Measurements from ENCODE around the gene LGI4.

Gene LGI4

DNA sequence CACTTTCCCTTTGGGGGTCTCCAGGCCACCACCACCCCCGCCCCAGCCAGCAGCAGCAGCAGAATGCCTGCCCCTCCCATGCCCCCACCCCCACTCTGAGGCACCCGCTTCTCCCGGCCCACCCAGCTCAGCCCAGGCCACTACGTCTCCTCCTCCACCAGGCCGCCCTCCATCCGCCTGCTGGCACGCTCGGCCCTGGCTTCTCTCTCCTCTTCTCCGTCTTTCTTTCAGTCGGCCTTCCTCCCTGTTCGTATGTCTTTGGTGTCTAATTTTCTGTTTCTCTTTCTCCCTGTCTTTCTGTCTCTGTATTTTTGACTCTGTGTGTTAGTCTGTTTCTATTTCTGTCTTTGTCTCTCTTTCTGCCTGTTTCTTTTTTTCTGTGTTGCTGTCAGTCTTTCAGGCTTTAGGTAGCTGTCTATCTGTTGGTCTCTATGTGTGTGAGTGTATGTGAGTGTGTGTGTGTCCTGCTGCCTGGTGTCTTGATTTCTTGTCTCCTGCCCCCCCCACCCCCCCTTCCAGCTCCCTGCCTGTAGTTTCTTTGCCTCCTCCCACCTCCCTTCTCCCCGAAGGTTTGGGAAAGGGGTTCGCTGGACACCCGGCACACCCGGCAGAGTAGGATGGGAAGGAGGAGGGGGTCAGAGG, at the start of gene LGI4:
Gene LGI4, minus strand, starts transcription at position 459 of the 642 bp plus-strand sequence. Its CDS starts 379 bp downstream, at position 80.
- Histone ChIP-seq H3K27ac (ENCODE audit: low read depth in 2 of 2, low read length in 2 of 2) (peak within 1 kb of the TSS; percentile 67 to 81), H3K36me3 (ENCODE audit: control insufficient read depth in 2 of 2, insufficient read depth in 2 of 2, low read length in 2 of 2) (no peaks in the 10 kb centered on the region), H3K4me1 (ENCODE audit: control insufficient read depth in 2 of 2, insufficient read depth in 2 of 2, low read length in 2 of 2) (peaks cover 23 to 44% of the 10 kb centered on the region in 2 donors), H3K27me3 (ENCODE audit: control insufficient read depth in 2 of 2, insufficient read depth in 2 of 2, low read length in 2 of 2) (no peaks in the 10 kb centered on the region), H3K9me3 (ENCODE audit: control insufficient read depth in 2 of 2, low read length in 2 of 2) (no peaks in the 10 kb centered on the region), H3K9ac (ENCODE audit: low read depth in 1 of 2, low read length in 2 of 2) (peak within 1 kb of the TSS in 1 of 2 donors; percentile 61), H3K4me3 (ENCODE audit: low read length in 2 of 2) (peak within 1 kb of the TSS; percentile 7 to 26)

DNA sequence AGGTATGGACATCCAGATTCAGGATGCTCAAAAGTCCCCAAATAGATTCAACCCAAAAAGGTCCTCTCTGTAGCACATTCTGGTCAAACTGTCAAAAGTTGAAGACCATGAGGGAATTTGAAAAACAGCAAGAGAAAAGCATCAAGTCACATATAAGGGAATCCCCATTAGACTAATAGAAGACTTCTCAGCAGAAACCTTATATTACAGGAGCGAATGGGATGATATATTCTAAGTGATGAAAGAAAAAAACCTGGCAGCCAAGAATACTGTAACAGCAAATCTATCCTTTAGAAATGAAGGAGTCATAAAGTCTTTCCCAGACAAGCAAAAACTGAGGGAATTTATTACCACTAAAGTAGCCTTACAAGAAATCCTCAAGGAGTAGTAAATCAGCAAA, 49.4 kb upstream of the LGI4 start:
- no peak overlapping the region for H3K9ac ChIP-seq (ENCODE audit: low read depth in 1 of 2, low read length in 2 of 2)
- H3K4me1 ChIP-seq (ENCODE audit: control insufficient read depth in 2 of 2, insufficient read depth in 2 of 2, low read length in 2 of 2) = no peaks in the 10 kb centered on the region
- no peak overlapping the region for H3K27ac ChIP-seq (ENCODE audit: low read depth in 2 of 2, low read length in 2 of 2)
- H3K27me3 ChIP-seq (ENCODE audit: control insufficient read depth in 2 of 2, insufficient read depth in 2 of 2, low read length in 2 of 2) = peaks cover 0 to under 1% of the 10 kb centered on the region in 2 donors
- no peak overlapping the region for H3K4me3 ChIP-seq (ENCODE audit: low read length in 2 of 2)
- H3K9me3 ChIP-seq (ENCODE audit: control insufficient read depth in 2 of 2, low read length in 2 of 2) = no peaks in the 10 kb centered on the region
- H3K36me3 ChIP-seq (ENCODE audit: control insufficient read depth in 2 of 2, insufficient read depth in 2 of 2, low read length in 2 of 2) = no peaks in the 10 kb centered on the region

DNA sequence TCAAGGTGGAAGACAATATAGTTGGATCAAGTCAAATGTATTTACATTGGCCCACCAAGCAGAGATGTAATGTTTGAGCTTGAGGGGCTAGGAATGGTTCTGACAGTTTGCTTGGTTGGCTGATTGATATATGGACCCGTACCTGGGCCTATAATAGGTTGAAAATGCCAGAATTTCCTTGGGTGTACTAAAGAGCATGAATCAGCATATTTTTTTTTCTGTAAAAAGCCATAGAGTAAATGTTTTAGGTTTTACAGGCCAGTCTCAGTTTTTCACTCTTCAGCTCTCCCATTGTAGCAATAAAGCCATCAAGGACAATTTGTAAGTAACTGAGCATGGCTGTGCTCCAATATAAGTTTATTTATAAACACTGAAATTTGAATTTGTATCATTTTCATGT, 46.5 kb upstream of the LGI4 start:
- Histone ChIP-seq H3K9me3 (ENCODE audit: control insufficient read depth in 2 of 2, low read length in 2 of 2) (no peaks in the 10 kb centered on the region), H3K9ac (ENCODE audit: low read depth in 1 of 2, low read length in 2 of 2) (no peak overlapping the region), H3K27me3 (ENCODE audit: control insufficient read depth in 2 of 2, insufficient read depth in 2 of 2, low read length in 2 of 2) (peaks cover 0 to 3% of the 10 kb centered on the region in 2 donors), H3K27ac (ENCODE audit: low read depth in 2 of 2, low read length in 2 of 2) (no peak overlapping the region), H3K4me1 (ENCODE audit: control insufficient read depth in 2 of 2, insufficient read depth in 2 of 2, low read length in 2 of 2) (no peaks in the 10 kb centered on the region), H3K36me3 (ENCODE audit: control insufficient read depth in 2 of 2, insufficient read depth in 2 of 2, low read length in 2 of 2) (no peaks in the 10 kb centered on the region), H3K4me3 (ENCODE audit: low read length in 2 of 2) (no peak overlapping the region)

DNA sequence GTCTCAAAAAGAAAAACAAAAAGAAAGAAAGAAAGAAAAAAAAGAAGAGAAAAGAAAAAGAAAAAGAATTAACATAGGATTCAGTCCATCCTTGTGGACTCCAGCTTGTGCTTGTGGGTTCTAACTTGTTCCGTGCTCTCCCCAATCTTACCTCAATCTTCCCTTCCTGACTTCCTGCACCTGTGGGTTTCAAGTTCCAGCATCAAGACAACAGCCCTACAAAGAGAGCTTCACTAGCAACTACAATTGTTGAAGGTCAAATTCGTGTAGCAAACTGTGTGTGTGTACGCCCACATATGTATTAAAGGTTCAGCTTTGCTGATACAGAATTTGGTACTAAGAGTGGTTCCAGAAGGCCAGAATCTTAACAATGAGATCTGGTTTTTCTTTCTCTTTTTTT, 45.0 kb upstream of the LGI4 start:
- H3K27me3 ChIP-seq (ENCODE audit: control insufficient read depth in 2 of 2, insufficient read depth in 2 of 2, low read length in 2 of 2) = peaks cover 0 to 3% of the 10 kb centered on the region in 2 donors
- no peaks in the 10 kb centered on the region for H3K9me3 ChIP-seq (ENCODE audit: control insufficient read depth in 2 of 2, low read length in 2 of 2)
- no peaks in the 10 kb centered on the region for H3K4me1 ChIP-seq (ENCODE audit: control insufficient read depth in 2 of 2, insufficient read depth in 2 of 2, low read length in 2 of 2)
- no peaks in the 10 kb centered on the region for H3K36me3 ChIP-seq (ENCODE audit: control insufficient read depth in 2 of 2, insufficient read depth in 2 of 2, low read length in 2 of 2)
- no peak overlapping the region for H3K4me3 ChIP-seq (ENCODE audit: low read length in 2 of 2)
- H3K9ac ChIP-seq (ENCODE audit: low read depth in 1 of 2, low read length in 2 of 2) = no peak overlapping the region
- H3K27ac ChIP-seq (ENCODE audit: low read depth in 2 of 2, low read length in 2 of 2) = no peak overlapping the region

DNA sequence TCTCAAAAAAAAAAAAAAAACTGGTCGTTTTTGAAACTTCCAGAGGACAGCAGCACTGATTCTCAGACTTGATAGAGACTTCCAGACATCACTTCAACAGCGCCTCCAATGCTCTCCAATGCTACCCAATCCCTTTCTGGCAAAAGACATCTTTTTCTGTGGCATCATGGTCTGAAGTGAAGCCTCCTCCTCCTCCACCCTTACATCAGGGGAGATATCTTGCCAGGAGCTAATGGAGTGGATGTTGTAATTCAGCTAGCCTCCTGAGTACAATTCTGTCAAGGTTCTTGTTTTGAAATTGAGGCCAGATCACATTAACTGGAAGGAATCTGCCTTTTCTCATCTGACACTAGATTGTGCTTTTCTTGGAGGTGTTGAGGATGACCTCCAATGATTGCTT, 43.8 kb upstream of the LGI4 start:
- no peak overlapping the region for H3K9ac ChIP-seq (ENCODE audit: low read depth in 1 of 2, low read length in 2 of 2)
- no peaks in the 10 kb centered on the region for H3K9me3 ChIP-seq (ENCODE audit: control insufficient read depth in 2 of 2, low read length in 2 of 2)
- H3K4me1 ChIP-seq (ENCODE audit: control insufficient read depth in 2 of 2, insufficient read depth in 2 of 2, low read length in 2 of 2) = no peaks in the 10 kb centered on the region
- H3K27ac ChIP-seq (ENCODE audit: low read depth in 2 of 2, low read length in 2 of 2) = no peak overlapping the region
- H3K27me3 ChIP-seq (ENCODE audit: control insufficient read depth in 2 of 2, insufficient read depth in 2 of 2, low read length in 2 of 2) = peaks cover 0 to 3% of the 10 kb centered on the region in 2 donors
- no peaks in the 10 kb centered on the region for H3K36me3 ChIP-seq (ENCODE audit: control insufficient read depth in 2 of 2, insufficient read depth in 2 of 2, low read length in 2 of 2)
- no peak overlapping the region for H3K4me3 ChIP-seq (ENCODE audit: low read length in 2 of 2)

DNA sequence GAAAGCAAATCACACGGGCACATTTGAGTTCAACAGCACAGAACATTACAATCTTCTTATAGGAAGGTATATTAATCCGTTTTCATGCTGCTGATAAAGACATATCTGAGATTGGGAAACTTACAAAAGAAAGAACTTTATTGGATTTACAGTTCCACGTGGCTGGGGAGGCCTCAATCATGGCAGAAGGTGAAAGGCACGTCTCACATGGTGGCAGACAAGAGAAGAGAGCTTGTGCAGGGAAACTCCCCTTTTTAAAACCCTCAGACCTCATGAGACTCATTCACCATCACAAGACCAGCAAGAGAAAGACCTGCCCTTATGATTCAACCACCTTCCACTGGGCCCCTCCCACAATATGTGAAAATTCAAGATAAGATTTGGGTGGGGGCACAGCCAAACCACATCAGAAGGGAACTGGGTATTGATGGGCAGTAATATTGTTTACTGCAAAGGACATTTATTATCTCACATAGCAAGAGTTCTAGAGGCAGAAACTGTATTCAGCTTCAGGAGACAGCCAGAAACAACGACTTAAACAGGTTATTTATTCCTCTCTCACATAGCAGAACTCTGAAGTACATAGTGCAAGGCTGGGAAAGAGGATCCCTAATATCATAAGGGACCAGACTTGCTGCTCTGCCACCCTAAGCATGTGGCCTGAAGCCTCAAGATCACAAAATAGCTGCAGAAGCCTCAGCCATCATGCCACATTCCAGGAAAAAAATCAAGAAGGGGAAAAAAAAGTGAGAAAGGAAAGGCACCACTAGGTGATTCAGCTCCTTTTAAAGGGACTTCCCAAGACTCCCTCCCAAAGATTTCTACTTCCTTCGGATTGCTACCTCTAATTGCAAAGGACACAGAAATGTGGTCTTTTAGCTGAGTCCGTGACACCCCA, 42.8 kb upstream of the LGI4 start:
- Histone ChIP-seq H3K27ac (ENCODE audit: low read depth in 2 of 2, low read length in 2 of 2) (no peak overlapping the region), H3K36me3 (ENCODE audit: control insufficient read depth in 2 of 2, insufficient read depth in 2 of 2, low read length in 2 of 2) (no peaks in the 10 kb centered on the region), H3K27me3 (ENCODE audit: control insufficient read depth in 2 of 2, insufficient read depth in 2 of 2, low read length in 2 of 2) (peaks cover 0 to 3% of the 10 kb centered on the region in 2 donors), H3K9ac (ENCODE audit: low read depth in 1 of 2, low read length in 2 of 2) (no peak overlapping the region), H3K9me3 (ENCODE audit: control insufficient read depth in 2 of 2, low read length in 2 of 2) (no peaks in the 10 kb centered on the region), H3K4me1 (ENCODE audit: control insufficient read depth in 2 of 2, insufficient read depth in 2 of 2, low read length in 2 of 2) (no peaks in the 10 kb centered on the region), H3K4me3 (ENCODE audit: low read length in 2 of 2) (no peak overlapping the region)

DNA sequence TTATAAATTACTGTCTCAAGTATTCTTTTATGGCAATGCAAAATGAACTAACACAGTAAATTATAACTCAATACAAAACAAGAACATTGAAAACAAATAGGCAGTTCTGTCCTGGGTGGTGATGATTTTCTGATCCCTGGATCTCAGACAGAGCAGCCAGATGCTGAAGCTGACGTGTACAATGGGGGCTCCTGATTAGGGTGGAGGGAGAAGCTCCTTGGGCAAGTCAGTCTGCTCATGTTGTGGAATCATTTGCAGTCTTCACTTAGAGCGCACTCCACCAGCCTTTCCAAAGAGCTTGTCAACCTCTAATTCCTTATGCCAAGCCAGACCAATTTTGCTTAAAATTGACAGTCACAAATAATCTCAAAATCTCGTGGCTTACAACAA, 41.3 kb upstream of the LGI4 start:
- Histone ChIP-seq H3K9me3 (ENCODE audit: control insufficient read depth in 2 of 2, low read length in 2 of 2) (no peaks in the 10 kb centered on the region), H3K4me3 (ENCODE audit: low read length in 2 of 2) (no peak overlapping the region), H3K27ac (ENCODE audit: low read depth in 2 of 2, low read length in 2 of 2) (no peak overlapping the region), H3K9ac (ENCODE audit: low read depth in 1 of 2, low read length in 2 of 2) (no peak overlapping the region), H3K36me3 (ENCODE audit: control insufficient read depth in 2 of 2, insufficient read depth in 2 of 2, low read length in 2 of 2) (no peaks in the 10 kb centered on the region), H3K4me1 (ENCODE audit: control insufficient read depth in 2 of 2, insufficient read depth in 2 of 2, low read length in 2 of 2) (no peaks in the 10 kb centered on the region), H3K27me3 (ENCODE audit: control insufficient read depth in 2 of 2, insufficient read depth in 2 of 2, low read length in 2 of 2) (peaks cover 0 to 3% of the 10 kb centered on the region in 2 donors)

DNA sequence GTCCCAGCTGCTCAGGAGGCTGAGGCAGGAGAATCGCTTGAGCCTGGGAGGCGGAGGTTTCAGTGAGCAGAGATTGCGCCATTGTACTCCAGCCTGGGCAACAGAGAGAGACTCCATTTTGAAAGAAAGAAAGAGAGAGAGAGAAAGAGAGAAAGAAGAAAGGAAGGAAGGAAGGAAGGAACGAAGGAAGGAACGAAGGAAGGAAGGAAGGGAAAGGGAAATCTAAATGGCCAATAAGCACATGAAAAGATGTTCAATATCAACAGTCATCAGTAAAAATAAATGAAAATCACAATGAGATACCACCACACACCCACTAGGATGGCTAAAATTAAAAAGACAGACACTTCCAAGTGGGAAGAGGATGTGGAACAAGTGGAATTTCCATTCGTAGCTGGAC, 39.4 kb upstream of the LGI4 start:
- H3K36me3 ChIP-seq (ENCODE audit: control insufficient read depth in 2 of 2, insufficient read depth in 2 of 2, low read length in 2 of 2) = no peaks in the 10 kb centered on the region
- no peak overlapping the region for H3K9ac ChIP-seq (ENCODE audit: low read depth in 1 of 2, low read length in 2 of 2)
- peaks cover 0 to 1% of the 10 kb centered on the region in 2 donors for H3K27me3 ChIP-seq (ENCODE audit: control insufficient read depth in 2 of 2, insufficient read depth in 2 of 2, low read length in 2 of 2)
- H3K4me1 ChIP-seq (ENCODE audit: control insufficient read depth in 2 of 2, insufficient read depth in 2 of 2, low read length in 2 of 2) = no peaks in the 10 kb centered on the region
- H3K27ac ChIP-seq (ENCODE audit: low read depth in 2 of 2, low read length in 2 of 2) = no peak overlapping the region
- no peaks in the 10 kb centered on the region for H3K9me3 ChIP-seq (ENCODE audit: control insufficient read depth in 2 of 2, low read length in 2 of 2)
- H3K4me3 ChIP-seq (ENCODE audit: low read length in 2 of 2) = no peak overlapping the region

DNA sequence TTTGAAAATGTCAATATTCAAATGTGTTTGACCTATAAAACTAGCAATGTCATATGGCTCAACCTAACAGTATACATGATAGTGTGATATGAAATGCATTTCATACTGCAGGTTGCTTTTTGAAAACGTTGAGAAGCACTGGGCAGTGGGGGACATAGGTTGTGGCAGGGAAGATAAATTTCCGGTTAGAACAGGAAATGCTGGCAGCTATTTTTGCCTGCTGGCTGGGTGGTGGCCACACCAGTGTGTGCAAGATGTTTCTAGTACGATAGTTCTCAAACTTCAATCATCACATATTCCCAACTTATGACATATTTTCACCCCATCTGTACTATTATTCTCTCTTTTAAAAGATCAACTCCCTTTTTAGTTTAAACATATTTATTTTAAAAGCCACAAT, 36.9 kb upstream of the LGI4 start:
- no peaks in the 10 kb centered on the region for H3K27me3 ChIP-seq (ENCODE audit: control insufficient read depth in 2 of 2, insufficient read depth in 2 of 2, low read length in 2 of 2)
- no peak overlapping the region for H3K4me3 ChIP-seq (ENCODE audit: low read length in 2 of 2)
- peaks cover 0 to 3% of the 10 kb centered on the region in 2 donors for H3K4me1 ChIP-seq (ENCODE audit: control insufficient read depth in 2 of 2, insufficient read depth in 2 of 2, low read length in 2 of 2)
- no peak overlapping the region for H3K27ac ChIP-seq (ENCODE audit: low read depth in 2 of 2, low read length in 2 of 2)
- H3K9ac ChIP-seq (ENCODE audit: low read depth in 1 of 2, low read length in 2 of 2) = no peak overlapping the region
- H3K9me3 ChIP-seq (ENCODE audit: control insufficient read depth in 2 of 2, low read length in 2 of 2) = no peaks in the 10 kb centered on the region
- H3K36me3 ChIP-seq (ENCODE audit: control insufficient read depth in 2 of 2, insufficient read depth in 2 of 2, low read length in 2 of 2) = no peaks in the 10 kb centered on the region

DNA sequence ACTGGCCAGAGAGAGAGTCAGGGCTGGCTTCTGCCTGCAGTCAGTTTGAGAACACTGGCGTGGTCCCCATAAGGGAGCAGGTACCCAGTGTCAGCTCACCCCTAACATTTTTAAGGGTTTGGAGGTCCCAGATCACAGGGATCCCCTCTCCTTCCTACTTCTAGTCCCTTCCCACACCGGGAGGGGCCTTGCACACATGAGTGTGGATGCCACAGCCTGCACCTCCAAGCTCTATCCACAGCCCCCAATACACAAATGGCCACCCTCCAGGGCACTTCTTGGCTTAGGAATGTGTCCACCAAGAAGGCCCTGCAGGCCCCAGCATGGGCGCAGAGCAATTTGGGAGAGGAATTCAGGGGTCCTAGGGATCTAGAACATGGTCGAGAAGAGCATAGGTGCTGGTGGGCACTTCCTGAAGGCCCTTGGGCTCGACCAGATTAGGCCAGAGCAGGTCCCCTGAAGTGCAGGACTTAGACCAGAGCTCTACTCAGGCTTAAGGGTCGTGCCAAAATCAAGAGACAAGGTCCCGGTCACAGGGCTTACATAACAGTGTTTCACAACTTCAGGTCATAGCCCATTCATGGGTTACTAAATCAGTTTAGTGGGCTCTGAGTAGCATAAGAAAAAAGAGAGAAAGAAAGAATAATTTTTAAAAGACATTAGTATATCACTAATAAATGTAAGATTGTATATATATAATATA, 35.7 kb upstream of the LGI4 start:
- Histone ChIP-seq H3K27me3 (ENCODE audit: control insufficient read depth in 2 of 2, insufficient read depth in 2 of 2, low read length in 2 of 2) (no peaks in the 10 kb centered on the region), H3K4me3 (ENCODE audit: low read length in 2 of 2) (no peak overlapping the region), H3K27ac (ENCODE audit: low read depth in 2 of 2, low read length in 2 of 2) (no peak overlapping the region), H3K9ac (ENCODE audit: low read depth in 1 of 2, low read length in 2 of 2) (no peak overlapping the region), H3K36me3 (ENCODE audit: control insufficient read depth in 2 of 2, insufficient read depth in 2 of 2, low read length in 2 of 2) (peaks cover 0 to 11% of the 10 kb centered on the region in 2 donors), H3K9me3 (ENCODE audit: control insufficient read depth in 2 of 2, low read length in 2 of 2) (no peaks in the 10 kb centered on the region), H3K4me1 (ENCODE audit: control insufficient read depth in 2 of 2, insufficient read depth in 2 of 2, low read length in 2 of 2) (peaks cover 0 to 3% of the 10 kb centered on the region in 2 donors)

Data from mucosa of rectum (tissue), 2 donors.